HL-60/S4 treated with phorbol 12-myristate 13-acetate at 8.2 ng/mL for 4 days and 3 days (cell line): ENCODE measurements around the gene SLC39A11.
"Not testable (repeated sequence)": the region's sequence is repeated elsewhere in the genome, so short reads cannot be mapped to it uniquely, and the experiment has no call there.

ENCODE experiments used
- in situ Hi-C: fragments of 300-500 bp; cut with MboI; formaldehyde crosslinking; loops from 2 replicates; pipeline ENCODE4 v1.15.0; 2022; ENCODE audit warnings: low sequenced_read_pairs

SLC39A11 gene

DNA sequence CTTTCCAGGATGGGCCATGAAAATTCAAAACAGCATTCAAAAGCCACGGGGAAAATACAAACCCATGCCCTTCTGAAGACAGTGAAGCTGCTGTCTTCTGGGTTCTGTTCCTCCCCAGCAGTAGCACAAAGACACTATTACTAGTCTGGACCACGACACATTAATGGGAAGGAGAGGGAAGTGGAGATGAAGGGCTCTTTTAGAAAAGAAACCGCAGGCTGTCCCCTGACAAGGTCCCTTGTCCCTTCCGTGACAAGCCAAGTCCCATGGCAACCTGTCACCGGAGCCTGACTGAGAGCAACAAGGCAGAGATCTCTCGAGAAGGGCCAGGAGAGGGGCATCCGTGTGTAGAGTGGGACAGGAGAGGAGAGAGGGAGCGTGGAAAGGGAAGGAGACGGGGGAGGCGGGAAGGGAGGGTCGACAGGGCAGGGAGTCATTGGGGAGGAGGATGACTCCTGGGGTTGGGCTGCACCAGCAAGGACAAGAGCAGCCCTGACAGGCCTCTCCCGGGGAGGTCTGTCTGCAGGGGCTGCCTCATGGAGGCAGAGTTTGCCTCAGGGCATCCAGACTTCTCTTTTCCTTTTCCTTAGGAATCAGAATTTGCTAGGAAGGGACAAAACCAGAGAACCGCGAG, 436.2 kb downstream of the SLC39A11 start:
- in situ Hi-C loops, result no loop called here

DNA sequence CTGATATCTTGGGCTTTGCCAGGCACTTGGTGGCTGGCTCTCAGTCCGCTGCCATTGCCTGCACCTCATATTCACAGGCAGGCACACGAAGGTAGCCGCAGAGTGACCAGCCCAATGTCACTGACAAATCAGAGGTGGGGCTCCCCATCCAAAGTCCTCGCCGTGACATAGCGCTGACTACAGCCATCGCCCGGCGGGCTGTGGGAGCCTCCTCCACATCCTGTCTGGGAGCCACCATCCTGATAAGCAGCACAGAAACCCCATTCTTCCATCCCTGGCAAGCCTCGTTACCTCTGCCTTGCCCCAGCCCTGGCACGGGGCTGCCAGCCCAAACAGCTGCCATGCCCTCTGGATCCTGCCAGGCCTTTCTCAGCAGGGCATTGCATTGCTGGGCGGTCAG, 437.8 kb downstream of the SLC39A11 start:
- in situ Hi-C loops, result no loop called here

DNA sequence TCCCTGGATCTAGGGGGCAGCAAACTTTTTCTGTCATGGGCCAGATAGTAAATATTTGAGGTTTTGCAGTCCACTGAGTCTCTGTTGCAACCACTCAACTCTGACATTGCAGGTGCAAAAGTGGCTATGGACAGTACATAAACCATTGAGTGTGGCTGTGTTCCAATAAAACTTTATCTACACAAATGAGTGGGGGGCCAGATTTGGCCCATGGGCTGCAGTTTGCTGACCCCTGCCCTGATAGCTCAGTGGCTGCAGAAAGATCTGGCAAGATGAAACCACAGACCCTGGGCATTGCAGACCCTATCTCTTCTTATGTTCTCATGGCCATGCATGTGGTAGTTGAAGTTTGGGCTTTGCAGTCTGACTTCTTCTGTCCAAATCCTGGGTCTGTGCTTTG, 440.5 kb downstream of the SLC39A11 start:
- in situ Hi-C loops, result no loop called here

DNA sequence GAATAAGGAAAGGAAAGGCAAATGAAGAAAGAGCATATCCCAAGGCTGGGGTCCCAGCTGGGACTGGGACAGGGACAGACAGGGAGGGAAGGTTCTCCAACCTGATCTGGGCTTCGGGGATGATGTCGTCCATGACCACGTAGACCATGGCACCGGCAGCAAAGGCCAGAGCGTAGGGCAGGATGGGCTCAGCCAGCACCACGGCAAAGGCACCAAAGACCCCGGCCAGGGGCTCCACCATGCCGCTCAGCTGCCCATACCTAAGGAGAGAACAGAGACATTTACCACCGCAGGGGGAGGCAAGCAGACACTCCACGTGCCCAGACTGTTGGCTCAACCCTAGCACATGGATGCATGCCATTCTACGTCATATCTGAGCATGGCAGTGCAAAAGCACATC, 443.8 kb downstream of the SLC39A11 start:
- in situ Hi-C loops, result no loop called here

DNA sequence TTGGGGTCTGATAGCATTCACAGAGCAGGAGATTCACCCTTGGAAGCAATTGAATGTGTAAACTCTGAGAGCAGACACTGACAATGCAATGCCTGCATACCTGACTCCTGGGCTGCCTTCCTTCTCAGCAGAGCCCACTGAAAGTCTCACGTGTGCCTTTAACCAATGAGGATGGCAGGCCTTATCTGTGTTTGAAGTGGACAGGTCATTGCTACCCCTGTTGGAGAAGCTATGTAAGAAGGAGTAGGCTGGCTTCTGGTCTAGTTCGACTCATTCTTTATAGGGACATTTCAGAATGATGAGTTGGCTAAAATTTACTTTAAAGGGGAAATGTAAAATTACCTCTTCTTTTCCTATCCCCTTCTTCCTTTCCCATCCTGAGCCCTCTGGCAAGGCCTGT, 446.3 kb downstream of the SLC39A11 start:
- in situ Hi-C loops, result no loop called here

DNA sequence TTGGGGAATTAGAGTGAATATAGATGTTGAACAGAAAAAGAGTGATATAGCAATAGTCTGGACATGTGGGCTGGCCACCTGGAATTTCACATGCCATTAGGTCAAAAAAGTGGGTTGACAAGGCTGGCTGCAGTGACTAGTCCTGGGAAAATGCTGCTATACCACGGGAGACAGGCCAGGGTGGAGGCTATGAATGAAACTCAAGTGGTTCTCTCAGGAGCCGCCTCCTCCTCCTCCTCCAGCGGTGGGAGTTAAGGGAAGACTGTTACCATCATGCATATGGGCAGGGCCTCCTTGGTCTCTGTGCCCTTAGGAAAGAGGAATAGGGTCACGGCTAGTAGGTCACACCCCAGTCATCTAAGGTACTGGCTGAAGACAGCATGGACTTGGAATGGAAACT, 448.0 kb downstream of the SLC39A11 start:
- in situ Hi-C loops, result no loop called here

DNA sequence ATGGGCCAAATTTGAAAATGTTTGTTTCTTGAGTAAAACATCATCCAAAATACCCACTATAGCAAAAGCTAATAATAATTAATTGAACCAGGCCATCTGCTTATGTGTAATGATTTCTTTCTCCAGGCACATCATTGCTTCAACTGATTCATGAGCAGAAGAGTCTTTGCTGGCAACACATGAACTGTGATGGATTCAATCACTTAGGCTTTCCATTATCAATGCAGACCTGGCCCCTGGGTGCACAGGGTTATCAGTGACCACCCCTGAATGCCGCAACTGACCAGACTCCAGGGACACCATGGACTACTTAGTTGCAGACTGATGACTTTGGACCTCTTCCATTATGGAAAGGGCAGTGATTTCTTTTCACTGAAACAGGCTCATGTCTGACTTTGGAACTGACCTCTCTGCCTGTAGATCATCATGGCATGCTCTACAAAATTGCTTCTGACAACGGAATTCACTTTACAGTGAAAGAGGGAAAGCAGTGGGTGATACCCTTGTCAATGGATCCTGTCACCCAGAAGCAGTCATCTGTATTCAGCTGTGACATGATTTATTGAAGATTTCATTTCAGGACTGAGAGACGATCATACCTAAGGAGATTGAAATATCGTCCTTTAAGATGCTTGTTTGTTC, 448.8 kb downstream of the SLC39A11 start:
- in situ Hi-C loops, result no loop called here

DNA sequence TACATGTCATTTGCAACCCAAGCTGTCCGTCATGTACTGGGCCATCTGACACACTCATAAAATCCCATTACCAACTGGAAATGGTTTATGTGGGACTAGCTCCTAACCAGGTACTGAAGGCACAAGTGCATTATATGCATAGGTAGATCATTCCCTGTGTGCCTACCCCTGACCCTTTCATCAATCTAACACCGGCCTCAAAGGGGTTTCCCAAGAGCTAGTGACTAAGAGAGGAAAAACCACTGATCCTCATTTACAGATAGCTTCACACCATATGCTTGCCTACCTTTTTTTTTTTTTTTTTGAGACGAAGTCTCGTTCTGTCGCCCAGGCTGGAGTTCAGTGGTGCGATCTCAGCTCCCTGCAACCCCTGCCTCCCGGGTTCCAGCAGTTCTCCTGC, 449.8 kb downstream of the SLC39A11 start:
- in situ Hi-C loops, result no loop called here

DNA sequence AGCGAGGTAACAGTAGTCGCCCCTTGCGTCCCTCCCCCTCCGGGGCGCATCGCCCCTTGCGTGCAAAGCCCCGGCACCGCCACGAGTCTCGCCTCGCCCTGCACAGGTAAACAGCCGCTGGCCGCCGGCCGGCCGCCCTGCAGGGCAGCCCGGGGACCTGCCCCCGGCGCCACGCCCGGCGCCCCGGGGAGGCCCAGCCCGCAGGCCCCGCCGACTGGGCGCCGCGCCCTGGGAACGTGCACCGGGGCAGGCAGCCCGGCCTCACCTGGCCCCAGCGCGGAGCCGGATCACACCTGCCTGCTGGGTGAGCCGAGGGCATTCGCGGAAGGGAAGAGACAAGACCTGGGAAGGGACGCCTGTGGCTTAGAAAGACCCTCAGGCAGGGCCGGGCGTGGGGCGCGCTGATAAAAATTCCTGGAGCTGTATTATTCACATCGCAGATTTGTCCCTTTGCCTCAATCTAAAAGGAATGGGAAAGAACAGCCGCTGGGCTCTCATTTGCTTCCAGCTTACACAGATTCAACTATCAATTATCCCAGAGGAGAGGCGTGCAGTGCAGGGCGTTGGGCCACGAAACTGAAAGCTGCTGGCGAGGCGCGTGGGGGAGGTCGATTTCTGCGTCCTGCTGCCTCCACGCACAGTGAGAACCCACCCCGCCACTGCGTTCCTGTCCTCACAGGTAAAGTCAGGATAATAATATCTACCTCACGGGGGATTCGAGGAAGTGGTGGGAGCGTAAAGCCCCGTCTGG, 451.9 kb downstream of the SLC39A11 start:
- in situ Hi-C loops, result no loop called here

DNA sequence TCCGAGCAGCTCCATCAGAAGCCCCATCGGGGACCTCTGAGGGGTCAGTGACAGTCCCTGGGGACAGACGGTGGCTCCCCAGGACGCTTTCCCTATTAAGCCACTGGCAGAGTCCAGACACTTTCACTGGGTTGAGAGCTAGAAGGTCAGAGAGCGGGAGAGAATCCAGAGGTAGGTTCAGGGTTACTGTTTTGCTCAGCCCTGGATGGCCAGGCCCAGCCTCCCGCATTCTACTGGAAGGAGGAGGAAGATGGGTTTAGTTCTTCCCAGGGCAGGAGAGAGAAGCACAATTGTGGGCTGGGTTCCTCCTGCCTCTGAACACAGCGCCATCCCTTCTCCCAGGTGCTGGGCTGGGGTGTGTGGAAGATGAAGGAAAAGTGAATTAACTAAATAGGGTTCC, 452.8 kb downstream of the SLC39A11 start:
- in situ Hi-C loops, result no loop called here

DNA sequence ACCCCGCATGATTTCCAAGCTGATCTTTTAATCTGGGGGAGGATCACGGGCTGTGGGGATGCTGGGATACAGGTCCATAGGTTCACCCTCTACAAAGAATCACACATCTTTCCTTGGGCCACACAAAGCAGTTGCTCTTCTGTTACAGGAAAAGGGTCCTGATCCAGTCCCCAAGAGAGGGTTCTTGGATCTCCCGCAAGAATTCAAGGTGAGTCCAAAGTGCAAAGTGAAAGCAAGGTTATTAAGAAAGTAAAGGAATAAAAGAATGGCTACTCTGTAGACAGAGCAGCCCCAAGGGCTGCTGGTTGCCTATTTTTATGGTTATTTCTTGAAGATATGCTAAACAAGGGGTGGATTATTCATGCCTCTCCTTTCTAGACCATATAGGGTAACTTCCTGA, 453.6 kb downstream of the SLC39A11 start:
- in situ Hi-C loops, result not testable (repeated sequence)

DNA sequence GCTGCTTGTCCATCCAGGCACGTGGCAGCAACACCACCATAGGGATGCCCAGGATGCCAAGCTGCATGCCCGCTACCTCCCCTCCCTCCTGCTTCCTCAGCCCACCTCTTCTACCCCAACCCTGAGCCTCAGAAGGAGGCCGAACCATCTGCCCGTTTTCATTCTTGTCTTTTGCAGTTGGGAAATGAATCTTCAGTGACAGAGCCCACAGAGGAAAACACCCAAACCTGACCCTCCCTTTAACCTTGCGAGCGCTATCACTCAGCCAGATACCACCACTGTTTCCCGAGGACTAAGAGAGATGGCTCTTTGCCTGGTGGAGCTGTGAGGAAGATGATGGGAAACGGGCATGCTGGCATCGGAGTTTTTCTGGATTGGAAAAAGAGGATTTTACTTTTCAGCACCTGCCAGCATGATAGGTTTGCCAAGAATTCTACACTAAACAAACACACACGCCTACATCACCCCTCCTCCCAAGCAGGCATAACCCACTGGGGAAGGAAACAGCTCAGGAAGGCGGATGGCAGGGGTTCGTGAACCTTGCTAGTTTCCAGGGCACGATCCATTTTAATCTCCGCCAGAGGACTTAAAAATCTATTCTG, 457.4 kb downstream of the SLC39A11 start:
- in situ Hi-C loops, result no loop called here

DNA sequence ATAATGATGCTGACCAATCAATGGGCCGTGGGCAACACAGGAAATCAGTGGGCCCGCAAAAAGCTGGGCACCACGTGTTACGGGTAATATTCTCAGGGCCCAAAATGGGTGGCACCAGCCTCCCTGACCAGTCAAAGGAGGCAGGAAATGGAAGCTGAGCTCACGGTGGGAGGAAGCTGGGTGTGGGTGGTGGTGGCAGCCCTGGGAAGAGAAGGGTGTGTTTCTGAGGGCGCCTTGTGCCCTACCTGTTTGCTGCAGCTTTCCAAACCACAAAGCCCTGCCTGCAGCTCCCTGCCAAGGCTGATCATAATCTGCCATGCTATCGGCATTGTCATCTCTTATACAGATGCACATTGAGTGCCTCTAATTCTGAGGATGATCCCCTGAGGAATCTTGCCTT, 457.9 kb downstream of the SLC39A11 start:
- in situ Hi-C loops, result no loop called here

DNA sequence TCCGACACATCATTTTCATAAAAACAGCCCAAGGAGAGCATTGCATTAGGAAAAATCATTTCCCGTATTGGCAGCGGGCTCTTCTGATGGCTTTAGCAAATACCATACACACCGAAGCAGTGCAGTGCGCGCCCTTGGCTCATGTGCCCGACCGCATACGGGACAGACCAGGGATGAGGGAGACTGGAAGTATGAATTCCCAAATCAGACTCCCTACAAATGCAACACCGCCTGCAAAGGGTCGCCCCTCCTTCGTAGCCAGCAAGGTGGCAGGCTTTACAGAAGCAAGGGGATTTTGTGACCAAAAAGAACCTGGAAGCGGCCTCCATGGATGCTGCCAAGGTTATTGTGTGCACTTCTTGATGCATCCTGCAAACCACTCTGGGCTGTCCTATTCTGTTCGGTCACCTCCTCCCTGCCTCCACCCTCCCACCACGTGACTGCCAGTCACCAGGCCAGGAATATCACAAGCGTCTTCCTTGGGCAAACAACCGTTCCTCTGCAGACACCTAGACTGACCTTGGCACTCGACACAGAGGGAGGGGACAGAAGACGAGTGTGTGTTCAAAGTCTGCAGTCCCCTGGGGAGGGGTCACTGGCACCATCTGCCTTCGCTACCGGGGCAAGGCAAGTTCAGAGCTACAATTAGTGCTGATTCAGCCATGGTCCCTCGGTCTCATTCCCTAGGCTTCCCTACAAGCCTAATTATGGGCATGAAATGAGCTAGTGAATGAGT, 460.4 kb downstream of the SLC39A11 start:
- in situ Hi-C loops, result no loop called here

DNA sequence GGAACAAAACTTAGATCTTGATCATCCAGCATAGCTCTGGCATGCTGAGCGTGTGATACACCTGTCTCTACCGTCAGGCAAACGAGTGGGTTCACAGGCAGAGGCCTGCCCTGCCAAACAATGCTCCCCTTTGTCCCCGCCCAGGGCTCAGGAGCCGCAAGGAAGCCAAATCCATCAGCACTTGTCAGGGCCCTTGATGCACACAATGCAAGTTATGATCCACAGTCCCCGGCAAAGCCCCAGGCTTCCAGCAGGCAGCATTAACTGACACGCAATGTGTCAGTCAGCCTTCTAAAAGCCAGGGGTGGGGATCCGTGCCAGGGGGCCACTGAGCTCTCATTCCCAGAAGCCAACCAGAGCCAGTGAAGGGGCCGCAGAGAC, 460.9 kb downstream of the SLC39A11 start:
- in situ Hi-C loops, result no loop called here

DNA sequence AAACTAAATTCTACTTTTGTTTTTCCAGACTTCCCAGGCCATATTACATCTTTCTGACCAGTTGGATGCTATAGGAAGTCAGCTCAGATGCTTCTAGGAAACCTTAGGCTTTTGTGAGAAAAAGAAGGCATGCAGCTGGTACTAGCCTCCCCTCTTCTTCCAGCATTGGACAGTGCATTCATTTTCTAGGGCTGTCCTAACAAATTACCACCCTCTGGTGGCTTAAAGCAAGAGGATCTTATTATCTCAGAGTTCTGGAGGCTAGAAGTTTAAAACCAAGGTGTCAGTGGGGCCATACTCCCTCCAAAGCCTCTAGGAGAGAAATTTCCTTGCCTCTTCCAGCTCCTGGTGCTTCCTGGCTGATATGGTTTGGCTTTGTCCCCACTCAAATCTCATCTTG, 467.8 kb downstream of the SLC39A11 start:
- in situ Hi-C loops, result no loop called here

DNA sequence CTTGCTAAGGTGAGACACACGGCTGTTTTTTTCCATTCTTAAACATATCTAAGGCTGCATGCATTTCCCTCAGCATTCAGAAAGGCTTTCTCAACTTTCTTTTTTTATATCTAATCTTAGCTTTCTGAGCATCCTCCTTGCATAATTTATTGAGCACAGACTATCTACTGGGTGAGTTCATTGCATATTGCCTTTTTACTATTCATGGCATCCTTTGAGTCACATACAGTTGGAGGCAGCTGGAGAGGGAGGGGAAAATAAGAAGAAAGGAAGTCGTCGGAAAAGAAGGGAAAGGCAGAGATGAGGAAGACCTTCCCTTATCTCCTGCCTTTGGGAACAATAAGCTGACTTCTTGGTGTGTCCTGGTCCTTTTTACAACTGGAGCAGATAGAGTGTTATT, 468.3 kb downstream of the SLC39A11 start:
- in situ Hi-C loops, result no loop called here

DNA sequence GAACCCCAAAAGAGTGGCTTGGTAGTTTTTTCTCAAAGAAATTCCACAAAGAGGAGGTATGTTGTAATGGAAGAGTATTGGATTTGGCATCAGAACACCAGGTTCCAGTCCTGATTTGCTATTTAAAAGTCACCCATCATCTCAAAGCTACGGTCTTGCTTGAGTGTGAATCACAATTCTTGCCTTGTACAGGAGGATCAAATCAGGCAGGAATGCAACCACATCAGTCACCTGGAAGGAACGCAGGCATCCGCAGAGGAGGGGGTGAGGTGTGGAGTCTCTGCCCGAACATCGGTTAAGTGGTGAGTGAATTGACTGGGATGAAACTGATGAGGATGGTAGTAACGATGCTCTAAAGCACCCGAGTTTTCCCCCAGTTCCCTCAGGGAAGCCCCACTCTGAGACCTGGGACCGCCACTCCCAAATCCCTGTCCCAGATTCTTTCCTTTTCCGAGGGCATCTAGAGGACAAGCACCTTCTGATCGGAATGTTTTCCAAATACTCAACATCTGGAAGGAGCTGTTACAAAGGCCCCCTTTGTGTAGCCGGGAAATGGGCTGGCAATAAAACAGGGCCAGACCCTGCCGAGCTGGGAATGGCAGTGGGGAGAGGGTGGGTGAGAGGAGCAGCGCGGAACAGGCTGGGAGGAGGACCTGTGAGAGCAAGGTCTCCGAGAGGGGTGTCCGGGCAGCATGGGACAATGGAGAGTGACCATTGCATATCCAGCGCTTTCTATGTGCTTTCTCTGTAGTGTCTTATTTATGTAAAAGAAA, 469.6 kb downstream of the SLC39A11 start:
- in situ Hi-C loops, result no loop called here

DNA sequence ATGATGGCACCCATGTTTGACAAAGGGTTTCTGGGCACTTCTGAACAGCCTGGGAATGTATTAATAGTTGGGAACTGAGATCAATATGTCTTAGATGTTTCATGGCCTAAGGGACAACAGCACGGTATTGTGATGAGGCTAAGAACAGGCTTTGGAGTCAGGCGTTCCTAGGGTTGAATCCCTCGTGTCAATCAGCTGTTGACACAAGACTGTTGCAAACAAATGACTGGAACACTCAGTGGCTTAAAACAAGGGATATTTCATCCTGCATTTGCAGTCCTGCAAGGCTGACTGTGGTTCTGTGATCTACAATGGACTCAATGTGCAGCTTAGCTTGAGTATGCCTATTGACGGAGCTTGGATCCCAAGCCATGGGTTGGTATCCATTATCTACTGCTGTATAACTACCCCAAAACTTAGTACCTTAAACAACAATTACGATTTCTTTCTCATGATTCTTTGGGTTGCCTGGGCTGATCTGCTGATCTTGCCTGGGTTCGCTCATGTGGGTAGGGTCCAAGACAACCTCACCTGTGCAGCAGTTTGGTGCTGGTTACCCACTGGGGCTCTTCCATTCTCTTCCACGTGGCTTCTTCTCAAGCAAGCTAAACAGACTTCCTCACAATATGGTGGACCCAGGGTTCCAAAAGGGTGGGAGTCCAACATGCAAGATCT, 472.4 kb downstream of the SLC39A11 start:
- in situ Hi-C loops, result no loop called here

DNA sequence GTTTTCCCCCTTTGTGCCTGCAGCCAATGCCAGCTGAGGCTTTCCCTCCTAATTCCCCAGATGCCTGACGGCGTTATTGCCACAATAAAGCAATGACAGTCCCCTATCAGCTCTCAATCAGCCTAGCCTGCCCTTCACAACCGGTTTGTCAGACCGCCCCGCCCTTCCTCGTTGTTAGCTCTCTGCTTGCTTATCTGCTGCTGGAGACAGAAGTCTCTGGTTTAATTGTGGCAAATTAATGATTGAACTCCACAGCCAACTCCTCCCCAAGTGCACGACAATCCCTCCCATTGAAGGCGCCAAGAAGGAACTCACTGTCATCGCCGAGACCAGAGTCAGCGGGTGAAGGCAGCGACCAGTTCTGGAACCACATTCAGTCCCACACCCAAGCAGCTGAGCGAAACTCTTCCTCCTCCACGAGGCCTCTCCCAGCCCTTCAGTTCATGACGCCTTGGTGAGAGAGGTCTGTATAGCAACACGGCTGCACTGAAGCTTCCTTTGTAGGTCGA, 474.4 kb downstream of the SLC39A11 start:
- in situ Hi-C loops, result no loop called here
